KOPT-K1 (cell line): ENCODE measurements around the gene OR56B1.
"Not testable (repeated sequence)": the region's sequence is repeated elsewhere in the genome, so short reads cannot be mapped to it uniquely, and the experiment has no call there.

Experiments used
- H3K27ac ChIP-seq: fragments of 200-600 bp; sonication (generic); 2 replicates; pipeline ENCODE4 v1.5.1; 2016; ENCODE audit warnings: antibody characterized with exemption, mild to moderate bottlenecking, low read depth, low read length; ENCODE audit not compliant: poor library complexity, severe bottlenecking
- H3K36me3 ChIP-seq: fragments of 200-600 bp; sonication (generic); 2 replicates; pipeline ENCODE4 v1.5.1; 2017; ENCODE audit warnings: antibody characterized with exemption, mild to moderate bottlenecking, low read length, moderate library complexity; ENCODE audit not compliant: insufficient read depth
- H3K9me3 ChIP-seq: fragments of 200-600 bp; sonication (generic); 2 replicates; pipeline ENCODE4 v1.5.1; 2017; ENCODE audit warnings: antibody characterized with exemption, low read length, mild to moderate bottlenecking; ENCODE audit not compliant: insufficient read depth, poor library complexity, severe bottlenecking

Gene OR56B1

GRCh38 chr11:5736396-5736795 is at the start of gene OR56B1:
TSS of gene OR56B1 (plus strand) at chr11:5736448. CDS start at chr11:5736517, 69 bp downstream.
- Histone ChIP-seq H3K36me3 (no peaks in the 10 kb centered on the region), H3K27ac (no peak within 1 kb of the TSS), H3K9me3 (peaks cover under 1% of the 10 kb centered on the region)

GRCh38 chr11:5688482-5688881 is 47.8 kb upstream of the OR56B1 start:
- no peaks in the 10 kb centered on the region for H3K36me3 ChIP-seq
- H3K27ac ChIP-seq: no peak overlapping the region
- no peaks in the 10 kb centered on the region for H3K9me3 ChIP-seq

GRCh38 chr11:5689551-5689983 is 46.7 kb upstream of the OR56B1 start, which contains the start of gene TRIM22:
TSS of gene TRIM22 (plus strand) at chr11:5689790. CDS start at chr11:5696233, 6,443 bp downstream.
- no peaks in the 10 kb centered on the region for H3K9me3 ChIP-seq
- H3K27ac ChIP-seq: peak within 1 kb of the TSS; percentile 76
- no peaks in the 10 kb centered on the region for H3K36me3 ChIP-seq

- Histone ChIP-seq H3K36me3 (no peaks in the 10 kb centered on the region), H3K27ac (peak overlapping the region; percentile 76), H3K9me3 (no peaks in the 10 kb centered on the region)
Measured at GRCh38 chr11:5690216-5690615, 46.0 kb upstream of the OR56B1 start.

GRCh38 chr11:5690736-5691135 is 45.5 kb upstream of the OR56B1 start:
- H3K27ac ChIP-seq: peak overlapping the region; percentile 76
- no peaks in the 10 kb centered on the region for H3K36me3 ChIP-seq

GRCh38 chr11:5691238-5691963 is 44.8 kb upstream of the OR56B1 start:
- H3K36me3 ChIP-seq, H3K9me3 ChIP-seq: not testable (repeated sequence)
- H3K27ac ChIP-seq: peak overlapping the region; percentile 76

More at GRCh38 chr11:5690736-5691135, 45.5 kb upstream of the OR56B1 start:
- H3K9me3 ChIP-seq: no peaks in the 10 kb centered on the region

- Histone ChIP-seq H3K9me3 (no peaks in the 10 kb centered on the region), H3K27ac (peak overlapping the region; percentile 33), H3K36me3 (peaks cover 11% of the 10 kb centered on the region)
Measured at GRCh38 chr11:5691964-5692361, 44.3 kb upstream of the OR56B1 start.

GRCh38 chr11:5694642-5695041 is 41.6 kb upstream of the OR56B1 start:
- Histone ChIP-seq H3K36me3 (peaks cover 29% of the 10 kb centered on the region), H3K27ac (no peak overlapping the region), H3K9me3 (no peaks in the 10 kb centered on the region)

- Histone ChIP-seq H3K36me3 (peaks cover 29% of the 10 kb centered on the region), H3K27ac (no peak overlapping the region), H3K9me3 (no peaks in the 10 kb centered on the region)
Measured at GRCh38 chr11:5695580-5695979, 40.7 kb upstream of the OR56B1 start.

- Histone ChIP-seq H3K36me3 (peaks cover 32% of the 10 kb centered on the region), H3K27ac (no peak overlapping the region), H3K9me3 (no peaks in the 10 kb centered on the region)
Measured at GRCh38 chr11:5696210-5696609, 40.0 kb upstream of the OR56B1 start.

- H3K27ac ChIP-seq: no peak overlapping the region
- no peaks in the 10 kb centered on the region for H3K9me3 ChIP-seq
- H3K36me3 ChIP-seq: peaks cover 46% of the 10 kb centered on the region
Measured at GRCh38 chr11:5698281-5698680, 38.0 kb upstream of the OR56B1 start.

GRCh38 chr11:5700421-5701054 is 35.7 kb upstream of the OR56B1 start:
- Histone ChIP-seq H3K9me3 (no peaks in the 10 kb centered on the region), H3K27ac (no peak overlapping the region), H3K36me3 (peaks cover 55% of the 10 kb centered on the region)

GRCh38 chr11:5701055-5701577 is 35.1 kb upstream of the OR56B1 start:
- H3K9me3 ChIP-seq: no peaks in the 10 kb centered on the region
- H3K27ac ChIP-seq: no peak overlapping the region
- peaks cover 56% of the 10 kb centered on the region for H3K36me3 ChIP-seq

- H3K9me3 ChIP-seq: no peaks in the 10 kb centered on the region
- H3K27ac ChIP-seq: no peak overlapping the region
- H3K36me3 ChIP-seq: peaks cover 49% of the 10 kb centered on the region
Measured at GRCh38 chr11:5703741-5704536, 32.3 kb upstream of the OR56B1 start.

GRCh38 chr11:5705688-5706087 is 30.6 kb upstream of the OR56B1 start:
- peaks cover 55% of the 10 kb centered on the region for H3K36me3 ChIP-seq
- no peak overlapping the region for H3K27ac ChIP-seq
- no peaks in the 10 kb centered on the region for H3K9me3 ChIP-seq
